Gastrocnemius medialis (tissue), 4 donors: ENCODE measurements around the gene SHISA3.

ENCODE experiments used
- CTCF ChIP-seq, 5 experiments: fragments of 450-650 bp in 3 of 5; fragments of 200-600 bp in 2 of 5; sonication (generic) in 2 of 5; IDR thresholded peaks in 4 of 5; conservative IDR thresholded peaks in 1 of 5; 1 replicate in 4 of 5; 2 replicates in 1 of 5; pipeline ENCODE4 v1.5.1; 2016 to 2019; ENCODE audit warnings: antibody characterized with exemption in 5 of 5, mild to moderate bottlenecking in 3 of 5, moderate library complexity in 3 of 5
- POLR2A ChIP-seq, 2 donors: fragments of 450-650 bp; IDR thresholded peaks; one replicate each; pipeline ENCODE4 v1.6.1; 2017; ENCODE audit warnings: antibody characterized with exemption in 2 of 2, mild to moderate bottlenecking in 2 of 2, moderate library complexity in 2 of 2

- TF ChIP-seq CTCF (IDR thresholded peaks at IDR 0.05 in 4 of 5, conservative IDR thresholded peaks at IDR 0.05 in 1 of 5) (no peak), POLR2A (IDR thresholded peaks at IDR 0.05) (no peak)
These were observed 22.9 kb downstream of the SHISA3 start for GRCh38 chr4:42420140-42420539.
